HG02571 (cell line): ENCODE data around the gene PI4KA.

Experiments used
- ATAC-seq: cut with Tn5 transposase; IDR thresholded peaks from one replicate; pipeline ENCODE4 v1.9.1; 2021; ENCODE audit warnings: mild to moderate bottlenecking, moderate library complexity; ENCODE audit not compliant: unreplicated experiment

Gene PI4KA

DNA sequence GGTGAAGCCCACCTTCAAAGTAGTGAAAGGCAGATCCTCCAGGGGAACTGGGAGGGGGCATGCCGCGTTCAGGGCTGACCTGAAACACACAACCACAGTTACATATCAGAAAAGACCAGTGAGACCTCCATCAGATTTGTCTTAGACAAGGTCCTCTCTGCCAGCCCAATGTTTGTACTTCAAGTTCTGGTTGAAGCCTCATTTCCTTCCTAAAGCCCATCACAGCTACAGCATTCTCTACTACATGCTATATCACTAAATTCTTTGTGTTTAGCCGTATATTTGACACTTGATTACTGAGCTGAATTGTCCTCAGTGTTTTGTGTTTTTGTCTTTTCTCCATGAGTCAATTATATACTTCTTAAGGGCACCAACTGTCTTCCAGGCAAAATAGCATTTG lies 40.1 kb downstream of the PI4KA start:
- no peak for ATAC-seq

DNA sequence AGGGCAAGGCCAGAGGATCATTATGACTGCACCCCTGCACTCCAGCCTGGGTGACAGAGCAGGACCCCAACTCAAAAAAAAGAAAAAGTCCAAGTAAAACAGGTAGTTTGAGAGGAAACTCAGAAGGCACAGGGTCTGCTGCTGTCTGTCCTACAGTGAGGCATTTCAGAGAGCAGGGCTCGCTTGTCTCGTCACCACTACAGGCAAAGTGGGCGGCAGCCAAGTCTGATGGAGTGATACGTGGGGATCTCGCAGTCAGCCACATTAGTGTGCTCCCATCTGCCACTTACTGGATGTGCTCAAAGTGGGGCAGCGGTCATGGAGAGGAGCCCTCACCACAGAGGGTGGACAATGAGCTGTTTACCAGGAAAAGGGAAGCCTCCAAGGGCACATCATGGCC lies 42.1 kb downstream of the PI4KA start:
- no peak for ATAC-seq

DNA sequence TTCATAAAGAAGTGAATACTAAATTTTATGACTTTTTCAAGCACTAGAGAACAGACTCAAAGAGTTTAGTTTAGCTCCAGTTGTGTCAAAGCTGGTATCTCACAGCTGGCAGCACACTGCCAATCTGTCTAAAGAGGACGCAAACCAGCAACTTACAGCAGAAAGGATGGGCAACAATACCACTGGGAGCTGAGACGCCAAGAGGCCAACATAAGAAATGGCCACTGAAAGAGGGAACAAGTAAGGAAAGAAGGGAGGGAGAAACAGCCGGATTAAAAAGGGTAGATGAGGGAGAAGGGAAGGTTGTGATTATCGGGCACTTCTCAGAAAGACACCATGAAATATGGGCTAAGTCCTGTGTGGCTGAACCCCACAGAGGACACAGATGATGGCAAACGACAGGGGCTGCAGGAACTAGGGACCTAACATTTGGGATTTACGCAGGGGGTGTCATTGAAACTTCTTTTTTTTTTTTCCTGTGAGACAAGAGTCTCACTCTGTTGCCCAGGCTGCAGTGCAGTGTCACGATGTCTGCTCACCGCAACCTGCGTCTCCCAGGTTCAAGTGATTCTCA lies 43.0 kb downstream of the PI4KA start:
- ATAC-seq: no peak

DNA sequence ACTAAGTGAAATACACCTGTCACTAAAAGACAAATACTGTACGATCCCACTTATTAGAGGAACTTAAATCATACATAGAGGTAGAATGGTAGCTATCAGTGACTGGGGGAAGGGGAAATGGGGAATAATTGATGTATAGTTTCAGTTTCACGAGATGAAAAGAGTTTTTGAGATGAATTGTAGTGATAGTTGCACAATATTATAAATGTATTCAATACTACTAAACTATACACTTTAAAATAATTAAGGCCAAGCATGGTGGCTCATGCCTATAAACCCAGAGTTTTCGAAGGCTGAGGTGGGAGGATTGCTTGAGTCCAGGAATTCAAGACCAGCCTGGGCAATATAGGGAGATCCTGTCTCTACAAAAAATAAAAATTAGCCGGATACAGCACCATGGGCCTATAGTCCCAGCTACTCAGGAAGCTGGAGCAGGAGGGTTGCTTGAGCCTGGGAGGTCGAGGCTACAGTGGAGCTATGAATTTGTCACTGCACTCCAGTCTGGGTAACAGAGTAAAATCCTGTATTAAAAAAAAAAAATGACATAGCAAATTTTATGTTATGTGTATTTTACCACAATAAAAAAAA lies 44.3 kb downstream of the PI4KA start:
- no peak for ATAC-seq

DNA sequence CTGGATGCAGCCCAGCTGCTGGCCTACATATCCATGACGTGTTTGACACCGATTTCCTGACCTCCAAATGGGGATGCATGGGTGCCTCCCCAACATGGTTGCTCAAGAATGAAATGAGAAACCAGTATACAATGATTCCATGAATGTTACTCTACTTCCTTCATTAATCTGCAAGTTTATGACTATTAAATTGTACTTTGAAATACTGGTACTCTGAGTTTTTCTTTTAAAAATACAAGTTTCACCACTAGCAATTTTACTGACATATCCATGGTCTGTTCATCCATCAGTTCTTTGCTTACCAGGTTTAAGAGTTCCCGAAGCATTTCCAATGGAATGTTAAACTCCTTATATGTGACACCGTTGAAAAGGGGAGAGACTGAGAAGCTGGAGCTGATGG lies 45.6 kb downstream of the PI4KA start:
- no peak for ATAC-seq

DNA sequence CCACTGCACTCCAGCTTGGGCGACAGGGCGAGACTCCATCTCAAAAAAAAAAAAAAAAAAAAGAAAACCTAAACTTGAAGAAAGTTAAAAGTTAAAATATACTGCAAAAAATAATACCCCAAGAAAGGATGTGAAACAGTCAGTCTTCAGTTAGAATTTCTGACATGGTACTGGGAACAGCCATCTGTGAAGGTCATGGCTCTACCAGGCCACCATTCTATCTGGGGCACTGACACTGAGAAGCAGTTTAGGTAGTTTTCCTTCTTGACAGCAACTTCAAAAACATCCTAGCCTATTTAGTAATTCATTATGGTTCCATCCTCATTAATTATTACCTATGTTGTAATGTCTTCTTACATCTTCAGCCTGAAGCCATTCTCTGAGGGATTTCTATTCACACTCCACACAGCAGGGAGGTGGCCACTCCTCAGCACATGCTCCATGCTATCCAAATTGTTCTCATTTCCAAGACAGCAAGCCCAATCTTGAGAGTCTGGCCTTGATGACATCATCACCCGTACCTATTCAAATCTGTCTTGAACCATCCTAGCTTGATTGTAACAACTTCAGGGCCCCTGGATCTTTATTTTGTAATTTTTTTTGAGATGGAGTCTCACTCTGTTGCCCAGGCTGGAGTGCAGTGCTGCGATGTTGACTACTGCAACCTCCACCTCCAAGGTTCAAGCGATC lies 46.5 kb downstream of the PI4KA start:
- ATAC-seq: no peak

DNA sequence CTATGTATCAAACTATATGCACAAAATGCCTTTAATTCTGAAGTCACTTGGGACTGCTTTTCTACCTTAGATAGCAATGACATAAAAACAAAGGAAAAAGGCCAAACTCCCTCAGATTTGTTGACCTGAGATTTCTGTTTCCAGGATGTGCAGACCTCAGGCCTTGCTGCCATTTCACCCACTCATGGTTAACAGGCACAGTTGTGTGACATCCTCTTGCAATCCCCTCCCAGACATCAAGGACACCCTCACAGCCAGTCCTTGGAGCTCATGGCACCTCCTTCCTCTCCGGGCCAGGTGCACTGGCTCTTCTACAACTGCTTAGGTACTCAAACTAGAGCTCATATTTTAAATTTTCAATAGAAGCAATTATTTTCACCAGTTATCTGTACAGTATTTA lies 47.4 kb downstream of the PI4KA start:
- ATAC-seq: no peak

DNA sequence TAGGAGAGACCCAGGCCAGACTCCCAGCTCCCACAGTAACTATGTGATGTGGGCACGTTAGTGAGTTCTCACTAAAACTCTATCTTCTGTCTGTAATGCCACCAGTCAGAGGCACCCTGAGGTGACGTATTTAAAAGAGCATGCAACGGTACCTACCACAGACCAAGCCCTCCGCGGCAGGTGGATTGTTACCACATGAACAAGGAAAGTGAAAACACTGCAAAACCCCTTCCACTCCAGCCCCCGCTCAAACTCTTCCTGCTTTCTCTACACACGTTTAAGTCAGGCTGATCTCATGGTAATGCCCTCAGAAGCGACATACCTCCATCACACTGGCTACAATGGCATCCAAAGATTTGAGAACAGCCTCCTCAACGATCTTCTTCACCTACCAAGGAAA lies 48.0 kb downstream of the PI4KA start:
- ATAC-seq: no peak

DNA sequence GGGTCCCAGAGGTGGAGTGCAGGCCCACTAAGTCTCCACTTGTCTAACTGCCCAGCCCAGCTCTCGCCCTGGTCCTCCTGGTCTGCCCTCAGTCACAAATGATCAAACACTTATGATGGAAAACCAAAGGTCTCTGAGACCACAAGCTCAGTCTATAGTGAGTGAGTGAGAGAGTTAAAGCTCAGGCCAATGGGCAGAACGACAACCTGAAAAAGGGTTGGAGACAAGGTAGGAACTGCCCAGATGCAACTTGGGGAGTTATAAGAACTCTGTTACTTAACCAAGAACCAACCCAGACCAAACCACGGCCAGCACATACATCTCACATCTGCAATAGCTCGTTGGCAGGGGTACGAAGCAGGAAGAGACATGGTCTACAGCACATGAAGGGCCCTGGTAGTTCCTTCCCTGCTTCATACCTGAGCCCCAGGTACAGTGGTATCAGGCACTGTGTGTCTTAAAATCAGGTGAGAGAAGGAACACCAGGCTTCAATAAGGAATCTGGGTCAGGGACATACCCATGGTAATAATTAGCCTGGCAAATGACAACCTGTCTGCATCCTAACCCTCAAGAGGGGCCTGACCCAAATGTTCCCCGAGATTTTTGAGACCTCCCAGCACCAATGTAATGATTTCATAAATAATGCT lies 48.9 kb downstream of the PI4KA start:
- ATAC-seq: no peak

DNA sequence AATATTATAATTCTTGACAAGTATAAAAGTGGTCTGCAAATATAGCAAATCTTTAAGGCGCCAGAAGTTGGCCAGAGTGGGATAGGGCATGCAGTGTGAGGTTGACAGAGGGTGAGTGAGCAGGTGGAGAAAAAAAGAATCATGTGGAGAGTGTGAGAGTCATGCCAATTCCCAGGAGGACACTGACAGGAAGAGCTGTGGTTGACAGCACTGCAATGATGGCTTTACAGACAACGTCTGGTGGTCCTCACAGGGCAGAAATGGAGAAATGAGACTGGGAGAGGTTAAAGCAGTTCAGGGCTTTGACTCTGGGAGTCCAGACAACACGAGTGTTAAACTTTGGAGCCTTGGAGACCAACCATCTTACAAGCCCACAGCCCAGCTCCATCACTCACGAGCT lies 49.8 kb downstream of the PI4KA start:
- ATAC-seq: no peak

DNA sequence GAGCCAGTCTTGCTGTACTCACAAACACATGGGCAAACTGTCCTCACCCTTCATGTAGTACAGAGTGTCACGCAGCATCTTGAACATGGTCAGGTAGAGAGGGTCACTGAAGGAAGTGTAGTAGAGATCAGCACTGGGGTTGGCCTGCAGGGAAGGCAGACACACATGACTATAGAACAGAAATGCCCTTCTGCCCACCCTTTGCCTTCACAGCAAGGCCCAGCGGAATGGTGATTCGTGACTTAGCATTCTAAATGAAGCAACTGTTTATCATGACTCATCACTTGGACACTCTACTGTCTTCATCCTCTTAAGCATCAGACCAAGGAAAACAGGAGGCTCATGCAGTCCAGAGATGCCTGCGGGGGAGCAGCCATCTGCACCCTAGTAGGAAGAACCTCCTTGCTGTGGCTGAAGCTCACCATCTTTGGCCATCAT lies 51.3 kb downstream of the PI4KA start:
- ATAC-seq: no peak

DNA sequence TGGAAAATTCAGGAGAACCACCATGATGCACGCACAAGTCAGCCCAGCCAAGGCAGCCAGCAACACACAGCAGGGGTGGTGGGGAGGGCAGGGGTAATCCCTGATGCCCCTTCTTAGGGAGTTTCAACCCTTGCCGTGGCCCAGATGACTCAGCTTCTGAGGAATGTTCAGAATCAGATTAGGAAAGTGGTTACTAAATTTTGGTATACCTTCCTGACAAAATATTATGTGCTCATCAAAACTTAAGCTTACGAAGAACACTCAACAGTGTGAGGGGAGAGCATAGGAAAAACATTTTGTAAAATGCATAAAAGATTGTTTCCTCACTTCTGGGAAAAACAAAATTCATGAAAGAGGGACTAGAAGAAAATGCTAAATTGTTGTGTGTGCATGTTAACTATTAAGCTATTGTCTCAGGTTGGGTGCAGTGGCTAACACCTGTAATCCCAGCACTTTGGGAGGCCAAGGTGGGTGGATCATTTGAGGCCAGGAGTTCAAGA lies 52.6 kb downstream of the PI4KA start:
- no peak for ATAC-seq

DNA sequence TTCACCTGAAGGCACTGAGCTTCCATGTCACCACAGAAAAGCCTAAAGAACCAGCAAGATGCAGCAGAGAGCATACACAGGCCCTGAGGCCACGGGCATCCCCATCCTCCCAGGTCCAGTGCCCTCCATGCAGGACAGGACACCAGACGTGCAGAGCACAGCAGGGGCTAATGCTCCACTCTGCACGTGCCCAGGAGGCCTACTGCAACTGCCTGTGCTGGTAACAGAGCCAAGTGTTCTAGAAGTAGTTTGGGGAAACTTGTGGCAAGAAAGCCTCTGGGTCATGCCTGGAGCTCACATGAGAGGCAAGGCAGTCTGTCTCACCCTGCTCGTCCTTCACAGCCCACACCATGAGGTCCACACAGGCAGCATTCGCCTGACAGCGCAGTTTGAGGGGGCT lies 54.0 kb downstream of the PI4KA start:
- ATAC-seq: no peak

DNA sequence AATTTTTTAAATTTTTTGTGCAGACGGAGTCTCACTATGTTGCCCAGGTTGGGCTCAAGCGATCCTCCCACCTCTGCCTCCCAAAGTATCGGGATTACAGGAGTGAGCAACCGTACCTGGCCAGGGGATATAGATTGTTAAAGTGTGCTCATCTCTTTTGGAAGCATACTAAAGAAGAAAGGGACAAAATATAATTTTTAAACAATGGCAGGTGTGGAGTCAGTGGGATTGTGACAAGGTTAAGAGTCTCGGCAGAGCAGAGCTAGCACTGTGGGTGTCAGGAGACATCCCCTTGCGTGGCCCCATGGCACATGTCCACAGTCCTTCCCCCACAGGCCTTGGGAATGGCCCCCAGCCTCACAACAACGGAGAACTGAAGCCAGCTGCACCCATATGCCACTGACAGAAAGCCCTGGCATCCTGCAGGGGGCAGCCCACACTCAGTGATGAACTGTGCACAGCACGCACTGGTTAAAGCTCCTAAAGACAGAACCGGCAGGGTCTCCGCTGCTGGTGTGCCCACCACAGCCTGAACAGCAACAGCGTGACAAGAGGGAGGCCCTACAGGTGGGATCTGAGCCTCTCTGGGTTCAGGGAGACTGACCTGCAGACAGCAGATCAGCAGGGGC lies 54.8 kb downstream of the PI4KA start:
- ATAC-seq: no peak

DNA sequence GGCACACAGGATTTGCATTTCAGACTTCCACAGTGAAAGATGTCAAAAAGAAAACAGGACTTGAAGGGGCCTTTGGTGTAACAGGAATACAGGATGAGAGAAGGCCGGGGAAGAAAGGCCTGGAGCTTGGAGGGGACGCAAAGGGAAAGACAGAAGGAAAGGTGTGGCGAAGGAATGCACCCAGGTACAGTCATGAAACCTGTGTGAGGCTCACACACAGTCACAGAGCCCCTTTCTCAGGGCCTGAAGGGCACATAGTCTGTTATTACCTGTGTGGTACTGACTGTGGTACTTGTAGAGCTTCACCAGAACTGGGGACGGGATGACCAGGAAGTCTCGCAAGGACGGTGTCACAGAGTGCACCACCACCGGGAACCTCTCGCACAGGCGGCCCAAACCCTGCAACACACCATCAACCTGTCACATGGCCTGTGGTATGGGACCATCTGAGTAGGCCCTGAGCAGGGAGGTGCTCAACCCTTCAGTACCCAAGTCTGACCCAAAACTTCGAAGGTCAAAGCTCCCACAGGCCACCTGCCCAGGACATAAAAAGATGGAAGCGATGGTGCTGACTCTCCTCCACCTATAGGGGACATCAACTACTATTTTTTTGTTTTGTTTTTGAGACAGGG lies 55.6 kb downstream of the PI4KA start:
- ATAC-seq: no peak

DNA sequence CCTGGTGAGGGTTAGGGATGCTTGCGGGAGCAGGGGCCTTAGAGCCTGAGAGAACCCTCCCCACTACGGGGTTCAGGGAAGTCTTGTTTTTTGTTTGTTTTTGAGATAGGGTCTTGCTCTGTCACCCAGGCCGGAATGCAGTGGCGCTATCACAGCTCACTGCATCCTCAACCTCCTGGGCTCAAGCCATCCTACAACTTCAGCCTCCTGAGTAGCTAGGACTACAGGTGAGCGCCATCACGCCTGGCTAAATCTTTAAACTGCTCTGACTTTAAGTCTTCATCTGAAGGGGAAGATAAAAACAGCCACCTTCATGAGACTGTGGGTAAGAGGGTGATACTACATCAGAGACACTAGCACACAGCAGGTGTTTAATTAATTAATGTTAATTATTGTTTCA lies 56.2 kb downstream of the PI4KA start:
- no peak for ATAC-seq

DNA sequence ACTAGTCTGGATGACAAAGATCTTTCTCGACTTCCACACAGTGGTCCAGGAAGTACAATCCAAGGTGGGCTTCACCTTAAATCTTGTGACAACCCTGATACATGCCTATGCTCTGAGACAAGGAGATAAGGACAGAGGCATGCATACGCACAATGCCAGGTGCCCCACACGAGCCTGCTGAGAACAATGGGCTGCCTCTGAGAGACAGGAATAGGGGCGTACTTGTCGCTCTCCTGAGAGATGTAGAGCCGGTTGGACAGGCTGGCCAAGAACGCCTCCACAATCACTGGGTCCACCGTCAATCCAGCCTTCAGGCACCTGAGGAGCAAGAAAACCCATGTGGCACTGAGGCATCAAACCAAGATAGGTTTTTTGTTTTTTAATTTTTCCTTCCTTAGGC lies 59.2 kb downstream of the PI4KA start:
- ATAC-seq: no peak

DNA sequence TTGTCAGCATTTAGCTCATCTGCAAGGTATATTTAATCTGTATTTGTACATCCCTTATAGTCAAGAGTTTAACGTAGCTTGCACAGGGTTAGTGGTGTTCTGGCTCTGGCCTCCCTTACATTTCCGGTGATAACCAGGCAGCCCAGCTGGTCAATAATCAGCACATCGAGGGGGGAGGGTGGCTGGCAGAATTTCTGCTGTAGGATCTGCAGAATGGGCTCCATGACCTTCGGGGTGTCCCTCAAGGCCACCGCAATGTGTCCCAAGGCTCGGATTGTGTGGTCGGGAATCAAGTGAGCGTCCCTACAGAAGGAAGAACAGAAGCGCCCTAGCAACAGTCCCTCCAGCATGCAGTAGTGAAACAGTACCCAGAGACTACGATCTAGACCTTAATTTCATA lies 59.6 kb downstream of the PI4KA start:
- no peak for ATAC-seq

DNA sequence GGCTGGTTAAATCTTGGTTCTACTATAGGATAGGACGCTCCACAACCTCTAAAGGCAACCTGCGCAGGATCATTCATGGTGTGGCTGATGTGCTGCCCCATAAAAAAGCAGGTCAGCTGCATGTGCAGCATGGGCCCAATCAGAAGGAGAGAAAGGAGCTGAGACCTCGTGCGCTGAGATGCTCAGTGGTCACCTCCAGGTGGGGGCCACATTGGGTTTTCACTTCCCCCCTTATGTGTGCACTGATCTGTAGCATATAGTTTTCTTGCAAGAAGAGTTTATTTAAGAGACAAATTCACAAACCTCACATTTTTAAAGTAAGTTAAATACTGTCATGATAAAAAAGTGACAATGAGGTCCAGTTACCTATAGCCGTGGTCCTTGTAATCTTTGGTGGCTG lies 60.4 kb downstream of the PI4KA start:
- ATAC-seq: no peak

DNA sequence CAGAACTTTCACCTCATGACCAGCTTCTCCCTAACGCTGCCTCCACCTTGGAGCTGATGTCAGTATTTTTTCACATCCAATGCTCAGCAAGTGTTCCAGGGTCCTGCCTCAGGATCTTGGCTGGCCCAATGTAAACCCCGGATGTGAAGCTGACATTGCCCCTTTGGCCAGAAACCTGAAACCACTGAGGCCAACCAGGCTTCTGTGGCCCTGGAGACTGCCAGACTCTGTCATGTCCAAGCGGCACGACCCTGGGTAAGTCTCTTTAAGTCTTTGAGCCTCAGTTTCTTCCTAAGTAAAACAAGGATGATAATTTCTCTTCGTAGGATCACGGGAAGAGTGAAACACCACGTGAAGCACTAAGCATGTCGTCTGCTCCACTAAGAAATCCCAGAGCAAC lies 61.9 kb downstream of the PI4KA start:
- ATAC-seq: no peak
